Pulmonary artery endothelial cell (primary cell): ENCODE measurements around the gene PLEKHG2. TPM values are rescaled to one million over a fixed set of nuclear protein-coding genes. Genes with fewer than 3 reads are reported as not detected.
"Not testable (repeated sequence)": the region's sequence is repeated elsewhere in the genome, so short reads cannot be mapped to it uniquely, and the experiment has no call there.

ENCODE experiments used
- DNase-seq: peaks from one replicate; pipeline ENCODE4 v3.0.0-alpha.2; 2011; ENCODE audit warnings: low read depth, low spot score
- total RNA-seq: library from RNA; depleted of rRNA; stranded (reverse); fragments of >200 nt; gene quantifications from 2 replicates; pipeline ENCODE4 v1.2.3, GENCODE V29; 2014

PLEKHG2 gene
- total RNA-seq, 1 donor from 2014 or later: 13.2 TPM

GRCh38 chr19:39445196-39446111 is 33.0 kb downstream of the PLEKHG2 start, which contains the start of gene SUPT5H:
Gene SUPT5H (plus strand): TSS chr19:39445582. CDS start chr19:39445891, 309 bp downstream.
- DNase-seq: peak; percentile 91

GRCh38 chr19:39446365-39447084 is 34.1 kb downstream of the PLEKHG2 start:
- DNase-seq: no peak

- DNase-seq: no peak
Measured at GRCh38 chr19:39448271-39448670, 35.8 kb downstream of the PLEKHG2 start.

- no peak for DNase-seq
Measured at GRCh38 chr19:39449116-39449797, 36.8 kb downstream of the PLEKHG2 start.

- DNase-seq: not testable (repeated sequence)
Measured at GRCh38 chr19:39451257-39451656, 38.8 kb downstream of the PLEKHG2 start.

- no peak for DNase-seq
Measured at GRCh38 chr19:39463403-39463802, 50.9 kb downstream of the PLEKHG2 start.

- DNase-seq: no peak
Measured at GRCh38 chr19:39465956-39466747, 53.7 kb downstream of the PLEKHG2 start.

GRCh38 chr19:39467941-39468340 is 55.5 kb downstream of the PLEKHG2 start:
- no peak for DNase-seq

GRCh38 chr19:39469036-39469435 is 56.6 kb downstream of the PLEKHG2 start:
- no peak for DNase-seq

GRCh38 chr19:39469567-39469966 is 57.1 kb downstream of the PLEKHG2 start:
- no peak for DNase-seq

GRCh38 chr19:39470724-39471339 is 58.4 kb downstream of the PLEKHG2 start:
- no peak for DNase-seq

- DNase-seq: no peak
Measured at GRCh38 chr19:39471756-39472536, 59.5 kb downstream of the PLEKHG2 start.

GRCh38 chr19:39472746-39473442 is 60.4 kb downstream of the PLEKHG2 start:
- DNase-seq: no peak

GRCh38 chr19:39473443-39473960 is 61.0 kb downstream of the PLEKHG2 start:
- DNase-seq: no peak

GRCh38 chr19:39474139-39474620 is 61.7 kb downstream of the PLEKHG2 start:
- no peak for DNase-seq

- DNase-seq: no peak
Measured at GRCh38 chr19:39475748-39476147, 63.3 kb downstream of the PLEKHG2 start.
